H4 (cell line): ENCODE measurements around the gene FAM180A. TPM values are rescaled to one million over a fixed set of nuclear protein-coding genes. Genes with fewer than 3 reads are reported as not detected.
"Not testable (repeated sequence)": the region's sequence is repeated elsewhere in the genome, so short reads cannot be mapped to it uniquely, and the experiment has no call there.

Experiments
- DNase-seq: peaks from one replicate; pipeline ENCODE4 v3.0.0-alpha.2; 2015; ENCODE audit warnings: low spot score
- total RNA-seq: library from RNA; depleted of rRNA; stranded (reverse); fragments of >200 nt; shearing (Covaris generic); gene quantifications from 2 replicates; pipeline ENCODE4 v1.2.3, GENCODE V29; 2014

FAM180A gene
- total RNA-seq, 1 experiment from 2014 or later: 0.35 TPM

DNA sequence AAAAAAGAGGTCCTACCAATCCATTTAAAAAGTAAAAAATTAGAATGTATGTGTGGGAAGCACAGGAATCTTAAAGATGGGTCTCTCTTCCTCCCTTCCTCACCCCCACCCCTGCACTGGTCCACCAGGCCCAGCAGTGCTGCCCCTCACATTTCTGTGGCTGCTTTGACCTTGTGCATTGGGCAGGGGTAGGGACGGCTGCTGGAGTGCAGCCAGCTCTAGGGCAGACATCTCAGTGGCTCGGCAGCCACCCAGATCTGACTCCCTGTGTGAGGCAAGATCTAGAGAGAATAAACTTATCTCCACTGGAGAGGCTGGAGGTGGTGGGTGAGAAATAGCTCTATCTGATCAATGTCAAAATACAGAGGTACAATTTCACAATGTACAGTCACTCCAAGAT, 6.7 kb downstream of the FAM180A start:
- DNase-seq: no peak

DNA sequence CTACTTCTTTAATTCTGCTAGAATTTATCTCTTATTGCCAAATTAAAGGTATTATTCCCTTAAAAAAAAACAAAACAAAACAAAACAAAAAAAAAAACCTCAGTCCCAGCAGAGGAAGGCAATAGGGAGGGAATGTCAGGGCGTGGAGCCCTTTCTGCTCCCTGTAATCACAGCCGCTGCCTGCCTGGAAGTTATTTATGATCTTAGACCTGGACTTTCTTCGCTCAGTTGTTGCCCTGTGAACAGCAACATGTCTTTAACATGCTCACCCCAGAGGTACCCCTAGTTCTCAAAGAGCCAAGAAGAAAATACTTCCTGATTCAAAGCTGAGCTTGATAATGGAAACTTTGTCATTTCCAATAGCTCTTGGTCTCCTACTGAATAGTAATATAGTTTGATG, 7.7 kb downstream of the FAM180A start:
- DNase-seq: no peak

DNA sequence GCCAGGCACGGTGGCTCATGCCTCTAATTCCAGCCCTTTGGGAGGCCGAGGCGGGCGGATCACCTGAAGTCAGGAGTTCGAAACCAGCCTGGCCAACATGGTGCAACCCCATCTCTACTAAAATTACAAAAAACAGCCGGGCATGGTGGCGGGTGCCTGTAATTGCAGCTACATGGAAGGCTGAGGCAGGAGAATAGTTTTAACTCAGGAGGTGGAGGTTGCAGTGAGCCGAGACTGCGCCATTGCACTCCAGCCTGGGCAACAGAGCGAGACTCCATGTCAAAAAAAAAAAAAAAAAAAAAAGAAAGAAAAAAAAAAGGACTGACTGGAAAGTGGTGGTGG, 11.3 kb downstream of the FAM180A start:
- DNase-seq: not testable (repeated sequence)

DNA sequence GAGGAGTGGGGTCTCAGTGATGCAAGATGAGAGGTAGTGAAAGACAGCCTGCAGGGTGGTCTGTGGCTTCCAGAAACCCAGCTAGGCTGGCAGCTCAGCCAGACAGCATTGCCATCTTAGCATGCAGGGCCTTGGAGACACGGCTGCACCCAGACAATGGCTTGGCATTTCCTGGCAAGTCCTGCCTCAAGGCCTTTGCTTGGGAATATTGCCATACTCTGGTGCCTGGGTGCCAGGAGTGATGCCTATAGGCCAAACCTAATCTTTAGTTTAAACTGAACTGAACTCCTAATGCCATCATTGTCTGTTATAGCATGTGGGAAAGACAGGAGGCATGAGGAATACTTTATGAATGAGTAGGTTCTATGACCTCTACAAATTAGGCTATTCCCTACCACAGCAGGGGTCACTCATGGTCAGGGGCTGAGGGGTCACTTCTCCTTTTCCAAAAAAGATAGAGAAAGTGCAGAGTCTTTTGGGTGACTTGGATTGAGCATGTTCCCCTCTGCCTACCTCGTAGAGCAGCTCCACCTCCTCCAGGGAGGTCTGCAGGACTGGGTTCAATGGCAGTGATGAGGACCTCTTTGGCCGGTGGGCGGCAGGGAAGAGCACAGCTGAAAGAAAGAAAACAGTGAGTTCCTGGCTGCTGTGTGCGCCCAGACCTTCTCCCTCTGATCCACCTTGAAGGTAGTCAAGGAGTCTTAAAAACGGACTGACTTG, 11.9 kb downstream of the FAM180A start:
- DNase-seq: no peak

DNA sequence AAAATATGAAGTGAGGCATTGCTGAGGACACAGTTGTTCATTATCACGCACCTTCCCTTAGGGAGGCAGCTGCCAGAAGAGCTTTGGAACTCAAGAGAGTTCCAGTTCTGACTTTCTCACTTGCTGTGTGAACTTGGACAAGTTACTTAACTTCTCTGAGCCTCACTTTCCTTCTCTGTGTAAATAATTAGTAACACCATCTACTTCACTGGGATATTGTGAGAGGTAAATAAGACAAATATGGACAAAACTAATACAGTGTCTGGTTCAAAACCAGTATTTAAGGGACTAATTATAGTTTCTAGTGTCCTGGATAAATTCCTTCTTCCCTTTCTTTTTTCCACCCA, 14.3 kb downstream of the FAM180A start:
- DNase-seq: no peak

DNA sequence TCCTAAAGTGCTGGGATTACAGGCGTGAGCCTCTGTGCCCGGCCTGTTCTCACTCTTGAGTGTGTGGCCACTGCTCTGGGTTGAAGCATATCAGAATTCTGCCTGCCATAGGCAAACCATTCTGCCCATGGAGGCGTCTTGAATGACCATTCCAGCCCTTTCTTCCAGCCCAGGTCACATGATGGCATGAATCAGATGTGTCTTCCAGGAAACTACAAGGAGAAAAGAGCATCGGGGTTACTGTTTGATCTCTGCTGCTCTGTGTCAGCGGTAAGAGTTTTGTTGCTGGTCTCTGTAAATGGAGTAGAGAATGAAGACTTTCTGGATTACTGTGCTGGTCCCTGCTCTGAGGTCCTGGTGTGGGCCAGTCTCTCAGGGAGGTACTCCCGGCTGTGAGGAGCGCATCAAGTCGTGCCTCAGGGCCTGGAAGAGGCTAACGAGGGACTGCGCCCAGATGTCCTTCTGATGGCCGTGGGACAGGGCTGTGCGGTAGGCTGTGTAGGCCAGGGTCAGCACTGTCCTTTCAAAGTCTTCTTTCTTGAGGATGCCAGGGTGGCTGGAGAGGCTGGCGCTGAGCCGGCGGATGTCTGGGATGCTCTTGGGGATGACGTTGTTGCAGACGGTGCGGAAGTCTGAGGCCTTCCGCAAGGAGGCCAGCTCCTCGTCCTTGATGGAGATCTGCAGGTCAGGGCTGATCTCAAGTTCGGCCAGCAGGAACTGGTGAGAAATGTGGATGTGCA, 14.8 kb downstream of the FAM180A start:
- DNase-seq: no peak

DNA sequence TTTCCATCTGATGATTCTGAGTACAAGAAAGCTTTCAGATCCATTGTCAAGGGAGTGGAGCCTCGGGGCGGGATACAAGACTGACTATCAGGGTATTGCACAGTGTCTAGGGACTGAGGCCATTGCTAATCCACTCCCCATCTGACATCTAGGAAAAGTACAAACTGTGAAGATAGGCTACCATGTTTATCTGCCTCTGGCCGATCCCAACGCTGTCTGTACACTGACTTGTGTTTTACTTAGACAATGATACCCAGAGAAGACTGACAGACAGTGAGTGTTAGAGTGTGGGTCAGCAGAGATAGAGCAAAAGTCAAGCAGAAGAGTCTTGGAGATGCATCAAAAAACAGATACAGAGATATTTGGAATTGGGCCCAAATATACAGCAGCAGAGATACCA, 17.5 kb downstream of the FAM180A start:
- no peak for DNase-seq

DNA sequence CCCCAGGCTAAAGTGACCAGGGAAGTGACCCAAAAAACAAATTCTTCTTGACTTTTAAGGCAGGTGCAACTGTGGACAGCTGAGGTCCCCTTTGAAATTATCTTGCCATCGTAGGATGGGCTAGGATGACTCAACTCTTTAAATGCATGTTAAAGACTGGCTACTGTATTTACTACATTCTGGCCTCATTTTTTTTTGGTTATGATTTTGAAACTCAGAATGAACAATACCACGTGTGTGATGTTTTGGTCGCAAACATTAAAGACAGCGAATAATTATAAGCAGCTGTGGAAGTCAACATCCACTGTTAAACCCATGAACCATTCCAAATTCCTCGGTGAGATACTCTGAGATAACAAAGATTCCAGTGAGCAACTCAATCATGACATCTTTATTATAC, 19.4 kb downstream of the FAM180A start:
- no peak for DNase-seq

DNA sequence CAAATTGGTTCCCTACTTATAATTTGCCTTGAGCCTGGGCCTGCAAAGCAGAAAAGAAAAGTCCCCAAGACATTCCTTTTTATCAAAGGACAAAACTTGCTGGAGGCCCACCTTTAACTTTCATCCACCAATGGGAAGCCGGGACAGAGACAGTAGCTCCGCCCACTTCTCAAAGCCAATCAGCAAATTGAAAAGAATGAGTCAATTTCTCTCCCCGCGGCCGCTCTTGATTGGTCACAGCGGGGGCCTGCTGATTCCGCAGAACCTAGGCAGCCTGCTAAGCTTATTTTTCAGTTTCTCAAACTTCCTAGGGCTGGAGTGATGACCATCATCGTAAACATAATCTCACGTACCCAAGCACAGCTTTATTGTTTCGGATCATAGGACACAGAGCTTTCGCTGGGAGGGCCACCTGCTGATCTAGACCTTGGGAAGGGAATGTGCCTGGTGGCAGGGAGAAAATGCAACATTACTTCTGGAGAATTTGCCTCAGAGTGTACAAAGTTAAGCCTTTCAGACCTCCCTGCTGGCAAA, 20.4 kb downstream of the FAM180A start, which contains the start of gene SLC13A4:
Gene SLC13A4, minus strand, starts transcription at position 51 of the 534 bp plus-strand sequence. CDS start 690 bp downstream, outside the sequence.
- no peak for DNase-seq

DNA sequence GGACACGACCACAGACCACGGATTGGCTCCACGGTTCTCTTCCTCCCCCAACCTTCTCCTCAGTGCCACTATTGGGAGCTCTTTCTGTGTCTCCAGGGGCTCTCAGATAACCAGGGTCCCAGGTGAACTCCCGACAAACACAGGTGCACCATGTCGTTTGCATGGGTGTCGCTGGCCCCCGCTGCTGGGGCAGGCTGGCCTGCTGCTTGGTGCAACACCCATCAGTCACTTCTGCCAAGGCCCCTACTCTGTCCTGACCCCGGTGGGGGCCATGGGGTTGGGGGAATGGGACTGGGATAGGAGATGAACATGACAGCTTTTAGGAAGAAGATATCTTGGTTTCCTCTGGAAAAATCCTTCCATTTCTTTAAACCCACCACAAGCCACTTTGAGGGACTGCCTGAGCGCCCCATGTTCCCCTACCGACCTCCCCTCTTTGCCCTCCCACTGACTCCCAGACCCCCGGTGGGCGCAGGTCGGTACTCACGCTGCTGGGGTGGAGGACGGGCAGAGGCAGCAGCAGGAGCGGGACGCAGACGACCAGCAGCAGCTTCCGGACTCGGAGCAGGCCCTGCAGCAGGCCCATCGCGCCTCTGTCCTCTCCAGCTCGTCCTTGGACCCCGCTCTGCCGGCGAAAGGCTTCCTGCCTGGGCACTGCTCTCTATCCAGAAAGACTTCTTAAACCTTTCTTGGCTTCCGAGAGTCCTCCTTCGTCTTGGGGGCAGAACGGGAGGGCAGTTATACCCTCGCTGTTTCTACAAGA, 21.5 kb downstream of the FAM180A start:
- no peak for DNase-seq

DNA sequence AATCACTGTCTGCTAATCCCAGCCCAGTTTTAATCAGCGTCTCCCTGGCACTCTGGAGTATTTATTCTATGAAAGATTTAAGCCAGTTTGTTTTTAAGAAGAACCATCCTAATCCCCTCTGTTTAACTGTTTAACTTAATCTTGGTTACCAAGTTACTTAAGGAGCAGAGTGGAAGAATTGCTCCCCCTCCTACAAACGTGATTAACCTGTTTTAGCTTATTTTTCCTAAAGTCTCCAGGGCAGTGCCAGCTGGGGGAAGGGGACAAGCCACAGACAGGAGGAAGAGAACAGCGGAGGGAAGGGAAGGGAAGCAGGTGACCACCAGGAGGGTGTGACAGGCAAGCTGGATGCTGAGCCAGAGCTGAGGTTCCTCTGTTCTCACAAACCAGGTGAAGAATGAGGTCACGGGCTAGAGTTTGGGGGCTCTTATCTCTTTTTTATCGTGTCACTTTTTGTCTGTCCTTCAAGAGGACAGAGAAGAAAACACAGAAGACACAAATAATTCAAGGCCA, 22.3 kb downstream of the FAM180A start:
- no peak for DNase-seq

DNA sequence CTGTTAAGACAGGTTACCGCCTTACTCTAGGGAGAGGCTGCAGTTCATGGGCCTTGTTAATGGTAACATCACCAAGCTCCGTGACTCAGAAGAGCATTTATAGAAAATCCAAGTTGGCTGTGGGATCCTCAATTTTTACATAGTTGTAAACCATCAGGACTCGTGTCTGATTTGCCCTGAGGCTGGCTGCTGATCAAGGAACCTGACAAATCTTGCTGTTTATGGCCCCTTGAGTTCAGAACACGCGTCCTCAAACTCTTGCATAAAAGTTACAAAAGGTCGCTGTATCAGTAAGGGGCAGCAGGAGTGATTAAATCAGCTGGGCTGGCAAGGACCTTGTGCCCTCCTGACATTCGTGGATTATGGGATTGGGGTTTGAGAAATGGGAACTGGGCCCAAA, 25.2 kb downstream of the FAM180A start:
- DNase-seq: no peak

DNA sequence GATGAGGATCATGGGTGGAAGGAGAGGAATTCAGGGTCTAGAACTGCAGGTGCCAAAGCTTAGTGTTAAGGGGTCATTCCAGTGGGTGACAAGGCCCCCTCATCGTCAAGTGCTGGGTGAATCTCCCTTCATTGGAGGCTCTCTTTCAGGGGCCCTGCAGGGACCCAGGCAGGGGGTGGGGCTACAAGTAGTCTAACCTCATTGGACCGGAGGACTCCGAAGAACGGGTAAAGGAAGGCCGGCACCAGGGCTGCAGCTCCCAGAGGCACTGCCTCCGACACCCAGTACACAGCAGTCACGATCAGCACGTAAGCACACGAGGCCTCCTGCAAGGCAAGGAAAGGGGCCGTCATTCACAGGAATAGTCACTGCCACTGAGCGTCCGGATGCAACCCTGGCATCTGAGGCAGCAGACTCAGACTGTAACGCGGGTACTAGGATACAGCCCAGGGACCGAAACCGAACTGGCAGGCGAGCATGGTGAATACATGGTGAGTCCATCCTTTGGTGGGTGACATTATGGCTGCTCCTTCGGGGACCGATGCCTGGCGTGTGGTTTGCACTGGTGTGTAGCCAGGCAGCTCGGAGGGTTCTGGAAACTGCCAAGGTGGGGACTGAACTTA, 27.3 kb downstream of the FAM180A start:
- no peak for DNase-seq

DNA sequence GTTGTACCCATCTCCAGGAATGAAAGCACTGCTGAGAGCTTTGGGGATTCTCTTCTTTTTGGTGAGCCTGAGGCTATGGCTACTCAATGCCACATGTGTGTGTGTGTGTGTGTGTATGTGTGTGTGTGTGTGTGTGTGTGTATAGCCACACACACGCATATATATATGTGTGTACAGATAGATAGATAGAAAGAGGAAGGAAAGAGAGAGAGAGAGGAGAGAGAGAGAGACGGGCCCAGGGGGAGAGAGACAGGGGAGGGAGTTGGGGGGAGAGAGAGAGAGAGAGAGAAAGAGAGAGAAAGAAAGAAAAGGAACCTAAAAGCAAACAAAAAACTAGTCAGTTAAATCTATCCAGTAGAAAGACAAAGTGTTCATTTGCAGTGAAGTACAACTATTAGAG, 28.9 kb downstream of the FAM180A start:
- no peak for DNase-seq

DNA sequence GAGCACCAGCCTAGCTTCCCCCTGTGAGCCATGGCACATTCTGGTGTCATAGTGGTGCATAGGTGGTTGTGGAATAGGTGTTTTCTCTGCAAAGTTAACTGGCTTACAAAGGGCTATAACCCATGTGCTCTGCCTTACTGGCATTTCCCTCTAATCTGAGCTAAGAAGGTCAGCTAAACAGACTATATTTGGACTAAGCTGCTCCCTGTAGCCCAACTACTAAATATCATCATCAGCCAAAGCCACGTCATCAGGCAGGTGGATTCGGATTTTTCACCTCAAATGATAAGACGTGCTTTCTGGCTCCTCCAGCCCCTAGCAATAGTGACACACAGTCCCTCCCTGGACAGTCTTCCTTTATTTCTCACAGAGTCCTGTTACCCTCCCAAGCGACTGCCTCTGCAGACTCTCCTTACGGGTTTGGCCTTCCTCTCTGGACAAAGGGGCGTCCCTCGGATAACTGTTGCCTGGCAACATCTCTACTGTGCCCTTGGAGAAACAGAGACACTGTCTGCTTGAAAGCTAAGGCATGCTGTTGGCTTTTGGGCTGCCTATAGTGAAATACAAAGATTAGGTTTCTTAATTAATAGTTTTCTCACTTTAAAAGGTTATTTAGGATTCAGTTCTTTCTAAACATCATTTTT, 29.7 kb downstream of the FAM180A start:
- DNase-seq: no peak

DNA sequence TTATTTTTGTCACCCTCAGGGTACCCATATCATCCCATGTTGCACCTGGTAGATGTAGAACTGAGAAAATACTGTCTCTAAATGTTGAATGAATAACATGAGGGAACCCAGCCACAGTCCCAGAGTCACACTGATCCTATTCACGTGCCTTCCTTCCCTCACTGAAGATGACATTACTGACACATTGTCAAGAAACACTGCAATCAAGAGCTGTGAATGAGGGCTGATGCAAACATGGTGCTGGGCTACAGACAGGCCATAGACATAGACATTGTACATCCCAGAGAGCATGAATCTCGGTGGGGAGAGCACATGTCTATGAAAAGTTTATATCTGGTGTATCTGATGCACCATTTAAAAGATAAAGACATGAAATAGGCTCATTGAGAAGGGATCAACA, 30.4 kb downstream of the FAM180A start:
- DNase-seq: no peak

DNA sequence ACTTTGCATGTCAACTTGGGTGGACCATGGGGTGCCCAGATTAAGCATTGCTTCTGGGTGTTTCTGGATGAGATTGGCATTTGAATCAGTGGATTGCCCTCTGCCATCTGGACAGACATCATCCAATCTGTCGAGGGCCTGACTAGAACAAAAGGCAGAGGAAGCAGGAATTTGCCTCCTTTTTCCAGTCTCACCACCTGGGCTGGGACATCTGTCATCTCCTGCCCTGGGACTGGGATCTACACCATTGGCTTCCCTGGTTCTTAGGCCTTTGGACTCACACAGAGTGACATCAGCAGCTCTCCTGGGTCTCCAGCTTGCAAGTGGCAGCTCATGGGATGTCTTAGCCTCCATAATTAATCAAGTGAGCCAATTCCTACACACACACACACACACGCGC, 30.9 kb downstream of the FAM180A start:
- no peak for DNase-seq

DNA sequence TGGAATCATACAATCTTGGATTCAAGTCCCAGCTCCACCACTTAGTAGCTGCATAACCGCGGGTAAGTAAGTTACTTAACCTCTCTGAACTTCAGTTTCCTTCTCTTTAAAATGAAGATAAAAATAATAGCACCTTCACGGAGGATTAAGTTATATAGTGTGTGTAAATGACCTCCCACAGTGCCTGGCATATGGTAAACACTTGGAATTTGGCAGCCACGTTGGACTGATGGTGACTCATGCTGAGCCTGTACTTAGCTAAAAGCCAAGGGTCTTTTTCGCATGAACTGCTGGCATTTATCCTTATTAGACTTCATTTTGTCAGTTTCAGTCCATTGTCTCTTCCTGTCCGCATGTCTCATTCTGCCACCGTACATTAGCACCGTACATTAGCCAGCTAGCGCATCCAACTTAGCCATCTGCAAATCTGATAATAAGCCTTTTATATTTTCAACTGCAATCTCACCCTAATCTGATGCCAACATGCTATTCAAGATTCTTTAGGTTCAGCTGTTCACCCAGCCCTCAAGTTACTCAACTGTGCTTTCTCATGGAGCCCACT, 31.9 kb downstream of the FAM180A start:
- DNase-seq: peak; percentile 89

DNA sequence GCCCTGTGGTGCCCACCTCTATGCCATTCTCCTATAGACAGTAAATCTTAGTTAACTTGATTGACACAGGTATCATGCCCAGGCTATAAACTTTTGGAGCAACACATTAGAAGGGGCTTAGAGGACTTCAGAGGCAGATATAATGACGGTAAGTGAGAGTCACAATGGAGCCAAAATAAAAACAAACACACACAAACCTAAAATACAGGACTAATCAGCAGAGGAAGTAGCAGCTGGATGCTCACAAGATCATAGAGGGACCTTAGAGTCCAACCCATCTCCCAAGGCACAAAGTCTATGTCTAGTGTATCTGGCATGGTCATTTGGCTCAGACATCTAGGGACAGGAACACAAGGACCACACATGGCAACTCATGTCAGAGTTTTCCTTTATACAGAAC, 32.9 kb downstream of the FAM180A start:
- DNase-seq: no peak

DNA sequence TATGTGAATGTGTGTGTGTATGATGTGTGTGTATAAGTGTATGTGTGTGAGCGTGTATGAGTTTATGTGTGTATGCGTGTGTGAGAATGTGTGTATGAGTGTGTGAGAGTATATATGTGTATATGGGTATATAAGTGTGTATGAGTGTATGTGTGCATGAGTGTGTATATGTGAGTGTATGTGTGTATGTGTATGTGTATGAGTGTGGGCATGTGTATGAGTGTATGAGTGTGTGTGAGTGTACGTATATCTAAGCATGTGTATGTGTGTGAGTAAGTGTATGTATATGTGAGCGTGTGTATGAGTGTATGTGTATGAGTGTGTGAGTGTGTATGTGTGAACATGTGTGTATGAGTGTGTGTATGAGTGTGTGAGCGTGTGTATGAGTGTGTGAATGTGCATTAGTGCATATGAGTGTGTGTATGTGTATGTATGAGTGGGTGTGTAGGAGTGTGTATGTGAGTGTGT, 33.5 kb downstream of the FAM180A start:
- DNase-seq: no peak

DNA sequence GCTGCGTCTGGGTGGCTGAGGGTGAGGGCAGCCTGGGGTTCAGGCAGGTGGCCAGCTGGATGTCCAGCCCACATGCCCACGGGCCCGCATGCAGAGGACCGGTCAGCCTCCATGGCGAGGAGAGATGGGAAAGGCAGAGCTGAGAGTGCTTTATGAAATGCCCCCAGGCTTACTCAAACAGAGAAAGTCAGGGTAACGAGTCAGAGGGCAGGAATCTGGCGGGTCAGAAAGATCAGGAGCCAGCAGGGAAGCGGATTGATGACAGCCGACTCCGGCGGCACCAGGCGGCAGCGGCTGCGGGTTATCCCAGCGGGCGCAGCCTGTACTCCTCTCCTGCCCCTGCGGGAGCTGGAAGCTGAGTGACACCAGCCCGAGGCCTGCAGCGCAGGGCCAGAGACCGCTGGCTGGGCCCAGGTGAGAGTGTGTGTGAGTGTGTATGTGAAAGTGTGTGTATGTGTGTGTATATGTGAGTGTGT, 34.0 kb downstream of the FAM180A start:
- peak; percentile 29 for DNase-seq
